IMR-90 (cell line): ENCODE measurements around the gene KCNN3. TPM values are rescaled to one million over a fixed set of nuclear protein-coding genes. Genes with fewer than 3 reads are reported as not detected.

Experiments used
- ATAC-seq: fragments of 200-7000 bp; cut with Tn5 transposase; 2 replicates; pipeline ENCODE4 v1.9.1; 2020; ENCODE audit warnings: low read depth, mild to moderate bottlenecking, moderate library complexity
- BruUV-seq: library from RNA; stranded (reverse); fragments of 400-500 nt; replicated peaks from 2 replicates; lab custom pipeline; 2021; lab: Mats Ljungman, UMichigan
- CTCF ChIA-PET: fragments of 300-600 bp; formaldehyde crosslinking; extraction: SDS; loops from one replicate; lab custom pipeline; 2021; ENCODE audit warnings: antibody characterized with exemption; lab: Yijun Ruan, JAX
- POLR2A ChIA-PET: fragments of 300-600 bp; sonication (Branson Sonifier 250); formaldehyde crosslinking; loops from one replicate; lab custom pipeline; 2022; ENCODE audit warnings: antibody characterized with exemption; ENCODE audit not compliant: unreplicated experiment; lab: Charles Lee
- DNase-seq: peaks from one replicate; pipeline ENCODE4 v3.0.0; 2013
- H2AFZ ChIP-seq: replicated peaks from 2 replicates; pipeline ENCODE3; 2013; ENCODE audit warnings: low read length, mild to moderate bottlenecking; ENCODE audit not compliant: poor library complexity
- H2AK5ac ChIP-seq: 2 replicates; pipeline ENCODE4 v1.6.1; 2013; ENCODE audit warnings: low read depth, low read length, inconsistent platforms
- H2AK9ac ChIP-seq: replicated peaks from 2 replicates; pipeline ENCODE3; 2013; ENCODE audit warnings: mild to moderate bottlenecking, low read depth, low read length, moderate library complexity; ENCODE audit not compliant: poor library complexity
- H2BK120ac ChIP-seq: 2 replicates; pipeline ENCODE4 v1.6.1; 2013; ENCODE audit warnings: low read depth, low read length, inconsistent platforms
- H2BK15ac ChIP-seq: 3 replicates; pipeline ENCODE4 v1.6.1; 2013; ENCODE audit warnings: low read depth, low read length, inconsistent platforms
- H2BK20ac ChIP-seq: 2 replicates; pipeline ENCODE4 v1.6.1; 2013; ENCODE audit warnings: low read depth, mild to moderate bottlenecking, inconsistent platforms, low read length, moderate library complexity
- H2BK5ac ChIP-seq: 2 replicates; pipeline ENCODE4 v1.6.1; 2013; ENCODE audit warnings: mild to moderate bottlenecking, low read depth, low read length, inconsistent platforms; ENCODE audit not compliant: poor library complexity, severe bottlenecking
- H3K14ac ChIP-seq: replicated peaks from 2 replicates; pipeline ENCODE4 v1.6.1; 2013; ENCODE audit warnings: low read depth, low read length, inconsistent platforms
- H3K18ac ChIP-seq: 2 replicates; pipeline ENCODE4 v1.6.1; 2013; ENCODE audit warnings: low read depth, low read length, control low read depth
- H3K23ac ChIP-seq: 2 replicates; pipeline ENCODE4 v1.6.1; 2013; ENCODE audit warnings: low read depth, low read length, inconsistent platforms
- H3K27ac ChIP-seq: 2 replicates; pipeline ENCODE4 v1.5.1; 2013; ENCODE audit warnings: mild to moderate bottlenecking, control low read depth, low read length; ENCODE audit not compliant: insufficient read depth
- H3K27me3 ChIP-seq: 2 replicates; pipeline ENCODE4 v1.6.1; 2013; ENCODE audit warnings: low read length; ENCODE audit not compliant: control insufficient read depth, insufficient read depth
- H3K36me3 ChIP-seq: 2 replicates; pipeline ENCODE4 v1.6.1; 2013; ENCODE audit warnings: low read length, mixed read lengths; ENCODE audit not compliant: control insufficient read depth, insufficient read depth
- H3K4ac ChIP-seq: 2 replicates; pipeline ENCODE4 v1.6.1; 2013; ENCODE audit warnings: low read depth, low read length, inconsistent platforms
- H3K4me1 ChIP-seq: 2 replicates; pipeline ENCODE4 v1.6.1; 2013; ENCODE audit warnings: low read length, mixed read lengths; ENCODE audit not compliant: control insufficient read depth, insufficient read depth
- H3K4me2 ChIP-seq: 2 replicates; pipeline ENCODE4 v1.6.1; 2013; ENCODE audit warnings: low read depth, mild to moderate bottlenecking, control low read depth, low read length, moderate library complexity
- H3K4me3 ChIP-seq: 2 replicates; pipeline ENCODE4 v1.5.1; 2013; ENCODE audit warnings: low read depth, mild to moderate bottlenecking, control low read depth, low read length, moderate library complexity; ENCODE audit not compliant: insufficient read depth
- H3K56ac ChIP-seq: 2 replicates; pipeline ENCODE4 v1.6.1; 2013; ENCODE audit warnings: low read length, inconsistent platforms; ENCODE audit not compliant: insufficient read depth; ENCODE audit errors: extremely low read depth
- H3K79me1 ChIP-seq, 2 experiments: 2 replicates each; pipeline ENCODE4 v1.6.1; 2013; ENCODE audit warnings: low read length in 2 of 2, inconsistent platforms in 1 of 2, low read depth in 1 of 2
- H3K9ac ChIP-seq: 2 replicates; pipeline ENCODE4 v1.6.1; 2013; ENCODE audit warnings: low read depth, low read length, control low read depth
- H3K9me1 ChIP-seq: 2 replicates; pipeline ENCODE4 v1.6.1; 2013; ENCODE audit warnings: low read length, inconsistent platforms; ENCODE audit not compliant: insufficient read depth
- H3K9me3 ChIP-seq: 2 replicates; pipeline ENCODE4 v1.6.1; 2013; ENCODE audit warnings: low read length; ENCODE audit not compliant: control insufficient read depth, insufficient read depth
- H4K20me1 ChIP-seq: 2 replicates; pipeline ENCODE4 v1.6.1; 2013; ENCODE audit warnings: low read length, inconsistent platforms; ENCODE audit not compliant: insufficient read depth
- H4K5ac ChIP-seq: 2 replicates; pipeline ENCODE4 v1.6.1; 2013; ENCODE audit warnings: mild to moderate bottlenecking, low read depth, low read length, control low read depth
- H4K8ac ChIP-seq, 2 experiments: 2 replicates each; pipeline ENCODE4 v1.6.1; 2013; ENCODE audit warnings: low read depth in 2 of 2, low read length in 2 of 2, control low read depth in 1 of 2, inconsistent platforms in 1 of 2
- H4K91ac ChIP-seq: 2 replicates; pipeline ENCODE4 v1.6.1; 2013; ENCODE audit warnings: low read depth, low read length, inconsistent platforms; ENCODE audit not compliant: insufficient read depth
- CEBPB ChIP-seq: IDR thresholded peaks from 2 replicates; pipeline ENCODE4 v1.6.1; 2012; ENCODE audit warnings: low read depth, low read length, improper control_type of control experiment
- RAD21 ChIP-seq: IDR thresholded peaks from 2 replicates; pipeline ENCODE4 v1.6.1; 2012; ENCODE audit warnings: low read length, improper control_type of control experiment
- WGBS, 2 experiments: methylation state at CpG; one replicate each; pipeline versions ENCODE4 v1.1.5 to v1.1.7; 2013; ENCODE audit warnings: missing lambda C conversion rate in 2 of 2; ENCODE audit not compliant: insufficient read length in 1 of 2; ENCODE audit errors: extremely low coverage in 2 of 2; 5-methylcytosine and 5-hydroxymethylcytosine counted together
- dilution Hi-C: fragments of 300-500 bp; cut with HindIII; formaldehyde crosslinking; loops from one replicate; pipeline ENCODE4 v1.14.3; 2018; ENCODE audit warnings: low sequenced_read_pairs; ENCODE audit not compliant: unreplicated experiment
- in situ Hi-C: fragments of 300-500 bp; cut with MboI; formaldehyde crosslinking; loops from 3 replicates; pipeline ENCODE4 v1.14.3; 2019; ENCODE audit warnings: low sequenced_read_pairs, inconsistent platforms, mixed read lengths
- intact Hi-C: fragments of 100-400 bp; cut with micrococcal nuclease; formaldehyde crosslinking; loops from 2 replicates; pipeline ENCODE4 v1.10.0; 2022
- polyA plus RNA-seq, 3 experiments: library from polyadenylated mRNA; depleted of rRNA; stranded (reverse); fragments of >200 nt; gene quantifications; 2 replicates each; pipeline ENCODE4 v1.2.3, GENCODE V29; 2012; ENCODE audit warnings: low replicate concordance in 1 of 3
- total RNA-seq: library from RNA; depleted of rRNA; stranded (reverse); fragments of >200 nt; gene quantifications from 2 replicates; pipeline ENCODE4 v1.2.3, GENCODE V29; 2012
- TF ChIP-seq, protein P1 (sequence below): conservative IDR thresholded peaks from 2 replicates; pipeline ENCODE4 v1.5.1; 2012; ENCODE audit warnings: mild to moderate bottlenecking, low read depth, low read length, improper control_type of control experiment

Gene KCNN3
- total and polyA plus RNA-seq, 2 of the 4 experiments (the other 2 are of a cell fraction), result 0.02 TPM; not detected in 1

DNA sequence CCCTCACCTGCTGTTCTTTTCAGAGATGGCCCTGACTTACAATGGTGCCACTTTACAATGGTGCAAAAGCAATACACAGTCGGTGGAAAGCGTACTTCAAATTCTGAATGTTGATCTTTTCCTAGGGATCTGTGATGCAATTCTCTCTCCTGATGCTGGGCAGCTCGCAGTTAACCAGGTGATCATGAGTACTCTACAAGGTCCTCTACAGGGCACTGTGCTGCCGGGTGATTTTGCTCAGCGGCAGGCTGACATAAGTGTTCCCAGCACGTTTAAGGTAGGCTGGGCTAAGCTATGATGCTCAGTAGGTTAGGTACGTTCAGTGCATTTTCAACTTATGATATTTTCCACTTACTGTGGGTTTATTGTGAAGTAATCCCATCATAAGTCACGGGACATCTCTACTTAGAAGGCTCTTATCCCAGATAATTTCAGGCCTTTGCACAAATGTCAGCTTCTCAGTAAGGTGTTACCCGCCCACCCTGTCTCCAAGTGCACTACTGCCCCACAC is 126.5 kb downstream of the KCNN3 start:
- Histone ChIP-seq H2BK15ac (no peak overlapping the region), H3K9me1 (no peaks in the 10 kb centered on the region), H3K14ac (no peak overlapping the region), H2BK5ac (no peak overlapping the region), H4K20me1 (no peaks in the 10 kb centered on the region), H2BK20ac (no peak overlapping the region), H3K18ac (no peak overlapping the region), H2BK120ac (no peak overlapping the region), H3K4me2 (no peak overlapping the region), H3K4ac (no peak overlapping the region), H4K5ac (no peak overlapping the region), H3K9ac (no peak overlapping the region), H3K23ac (no peak overlapping the region), H3K4me1 (no peaks in the 10 kb centered on the region; the same call in 1 of the 2 replicates), H2AK5ac (no peak overlapping the region), H3K9me3 (0 out of 2 replicates have a peak, but pooled peaks cover 2% of the 10 kb centered on the region), H4K91ac (no peak overlapping the region), H2AFZ (no peak overlapping the region), H3K56ac (no peak overlapping the region), H2AK9ac (no peak overlapping the region), H3K79me1 (no peaks in the 10 kb centered on the region), H3K27me3 (peaks cover 58% of the 10 kb centered on the region), H3K27ac (no peak overlapping the region), H3K36me3 (no peaks in the 10 kb centered on the region), H3K4me3 (no peak overlapping the region), H4K8ac (no peak overlapping the region)
- ATAC-seq, result no peak
- dilution Hi-C loops (no loop called here), in situ Hi-C loops (no loop called here), intact Hi-C loops (no loop called here)
- TF ChIP-seq RAD21 (no peak), CEBPB (no peak)
- TF ChIP-seq, protein P1, sequence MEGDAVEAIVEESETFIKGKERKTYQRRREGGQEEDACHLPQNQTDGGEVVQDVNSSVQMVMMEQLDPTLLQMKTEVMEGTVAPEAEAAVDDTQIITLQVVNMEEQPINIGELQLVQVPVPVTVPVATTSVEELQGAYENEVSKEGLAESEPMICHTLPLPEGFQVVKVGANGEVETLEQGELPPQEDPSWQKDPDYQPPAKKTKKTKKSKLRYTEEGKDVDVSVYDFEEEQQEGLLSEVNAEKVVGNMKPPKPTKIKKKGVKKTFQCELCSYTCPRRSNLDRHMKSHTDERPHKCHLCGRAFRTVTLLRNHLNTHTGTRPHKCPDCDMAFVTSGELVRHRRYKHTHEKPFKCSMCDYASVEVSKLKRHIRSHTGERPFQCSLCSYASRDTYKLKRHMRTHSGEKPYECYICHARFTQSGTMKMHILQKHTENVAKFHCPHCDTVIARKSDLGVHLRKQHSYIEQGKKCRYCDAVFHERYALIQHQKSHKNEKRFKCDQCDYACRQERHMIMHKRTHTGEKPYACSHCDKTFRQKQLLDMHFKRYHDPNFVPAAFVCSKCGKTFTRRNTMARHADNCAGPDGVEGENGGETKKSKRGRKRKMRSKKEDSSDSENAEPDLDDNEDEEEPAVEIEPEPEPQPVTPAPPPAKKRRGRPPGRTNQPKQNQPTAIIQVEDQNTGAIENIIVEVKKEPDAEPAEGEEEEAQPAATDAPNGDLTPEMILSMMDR, result no peak
- DNase-seq, result no peak
- ChIA-PET CTCF (no interaction called here), POLR2A (no interaction called here)
- WGBS, 2 experiments, result 79% methylated on average over 2 of the region's 9 CpGs; no CpG with 5 or more reads in 1 of the 2 experiments
- BruUV-seq, result no TSS peak
